MM.1S (cell line): ENCODE measurements around the gene WDR74.

Source experiments
- CTCF ChIP-seq: fragments of 300-600 bp; sonication (generic); IDR thresholded peaks from 2 replicates; pipeline ENCODE4 v1.5.1; 2016; ENCODE audit warnings: antibody characterized with exemption, low read length, mixed read lengths
- EZH2 ChIP-seq: fragments of 300-600 bp; sonication (generic); optimal IDR thresholded peaks from 2 replicates; pipeline ENCODE3; 2017; ENCODE audit warnings: low read depth, mild to moderate bottlenecking, antibody characterized with exemption, low read length, mixed read lengths

GRCh38 chr11:62805076-62805892, 34.1 kb downstream of the WDR74 start, which contains the start of gene NXF1:
- TF ChIP-seq CTCF (peak; percentile 8; the same call in 1 of the 2 replicates), EZH2 (no peak)
